ENCODE measurements around the gene KCNQ5. TPM values are rescaled to one million over a fixed set of nuclear protein-coding genes. Genes with fewer than 3 reads are reported as not detected.

Gene KCNQ5
- total RNA-seq, 1 experiment from 2014 or later, result 7.8 TPM

DNA sequence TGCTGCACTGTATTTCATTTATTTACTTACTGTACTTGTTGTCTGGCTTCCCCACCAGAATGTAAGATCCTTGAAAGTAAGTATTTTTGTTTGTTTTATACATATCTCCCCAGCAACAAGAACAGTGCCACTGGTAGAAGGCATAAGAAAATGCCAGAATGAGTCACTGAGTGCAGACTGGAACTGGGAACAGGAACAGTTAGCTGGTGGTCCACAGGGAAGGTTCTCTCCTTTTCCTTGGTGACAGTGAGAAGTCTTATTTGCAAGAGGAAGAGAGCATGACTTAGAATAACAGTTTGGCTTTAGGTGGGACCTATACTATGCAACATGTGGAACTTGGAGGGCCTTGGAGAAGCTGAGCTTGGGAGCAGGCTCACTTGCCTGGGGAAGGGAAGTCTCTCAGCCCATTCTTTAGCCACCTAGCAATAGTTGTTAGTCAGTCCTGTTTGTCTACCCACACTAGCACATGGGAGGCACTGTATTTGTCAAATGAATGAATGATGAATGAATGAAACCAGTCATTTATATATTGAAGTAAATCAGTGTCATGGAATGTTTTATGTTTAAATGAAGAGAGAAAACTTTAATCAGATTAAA is 203.5 kb downstream of the KCNQ5 start:
- no peaks in the 10 kb centered on the region for H3K27me3 ChIP-seq
- no peak overlapping the region for H3K4me3 ChIP-seq
- DNase-seq, result no peak
- H3K36me3 ChIP-seq, result no peaks in the 10 kb centered on the region; the same call in none of the 2 replicates
- H3K9me3 ChIP-seq, result no peaks in the 10 kb centered on the region; the same call in 1 of the 2 replicates

DNA sequence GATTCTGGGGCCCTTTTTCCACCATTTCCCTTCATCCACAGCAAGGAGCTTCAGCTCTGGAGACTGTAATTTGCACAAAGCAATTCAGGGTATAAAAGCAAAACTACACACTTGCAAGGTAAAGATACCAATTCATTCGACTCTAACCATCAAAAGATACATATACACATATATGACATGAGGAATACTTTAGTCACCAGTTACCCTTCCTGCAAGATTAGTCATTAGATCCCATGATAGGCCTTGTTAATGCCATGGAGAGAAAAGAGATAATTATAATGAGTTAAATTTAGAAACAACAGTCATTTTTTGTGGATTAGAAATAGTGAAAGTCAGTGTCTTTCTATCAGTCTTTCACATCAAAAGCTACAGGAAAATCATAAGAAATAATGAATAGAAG is 204.2 kb downstream of the KCNQ5 start:
- Histone ChIP-seq H3K4me3 (no peak overlapping the region), H3K9me3 (no peaks in the 10 kb centered on the region; the same call in 1 of the 2 replicates), H3K36me3 (no peaks in the 10 kb centered on the region; the same call in none of the 2 replicates), H3K27me3 (no peaks in the 10 kb centered on the region)
- DNase-seq, result no peak

DNA sequence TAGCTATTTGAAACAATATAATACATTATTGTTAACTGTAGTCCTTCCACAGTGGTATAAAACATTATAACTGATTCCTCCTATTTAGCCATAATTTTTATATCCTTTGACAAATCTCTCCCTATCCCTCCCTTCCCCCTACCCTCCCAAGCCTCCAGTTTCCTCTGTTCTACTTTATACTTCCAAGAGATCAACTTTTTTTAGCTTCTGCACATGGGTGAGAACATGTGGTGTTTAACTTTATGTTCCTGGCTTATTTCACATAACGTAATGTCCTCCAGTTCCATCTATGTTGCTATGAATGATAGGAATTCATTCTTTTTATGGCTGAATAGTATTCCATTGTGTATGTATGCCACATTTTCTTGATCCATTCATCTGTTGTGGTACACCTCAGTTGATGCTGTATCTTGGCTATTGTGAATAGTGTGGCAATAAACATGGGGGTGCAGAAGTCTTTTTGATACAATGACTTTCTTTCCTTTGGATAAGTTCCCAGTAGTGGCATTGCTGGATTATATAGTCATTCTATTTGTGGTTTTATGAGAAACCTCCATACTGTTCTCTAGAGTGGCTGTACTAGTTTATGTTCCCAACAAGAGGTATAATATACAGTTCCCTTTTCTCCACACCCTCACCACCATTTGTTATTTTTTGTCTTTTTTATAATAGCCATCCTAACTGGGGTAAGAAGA is 205.0 kb downstream of the KCNQ5 start:
- no peak for DNase-seq
- no peaks in the 10 kb centered on the region; the same call in 1 of the 2 replicates for H3K9me3 ChIP-seq
- H3K4me3 ChIP-seq, result no peak overlapping the region
- no peaks in the 10 kb centered on the region; the same call in none of the 2 replicates for H3K36me3 ChIP-seq
- no peaks in the 10 kb centered on the region for H3K27me3 ChIP-seq

DNA sequence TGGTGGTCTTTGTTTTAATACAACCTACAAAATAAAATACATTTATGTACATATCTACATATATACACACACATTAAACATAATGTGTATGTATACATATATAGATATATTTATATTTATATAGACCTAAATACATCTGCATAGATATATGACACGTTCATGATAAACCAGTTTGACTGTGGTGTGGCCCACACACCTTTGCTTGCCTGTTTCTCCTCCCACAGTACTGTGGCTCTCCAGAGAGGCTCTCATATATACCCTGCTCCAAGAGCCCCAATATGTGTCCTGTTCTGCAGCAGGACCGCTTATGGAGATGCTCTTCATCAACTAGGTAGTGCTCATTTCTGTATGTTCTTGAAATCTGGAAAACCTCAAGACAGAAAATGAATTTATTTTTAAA is 207.0 kb downstream of the KCNQ5 start:
- Histone ChIP-seq H3K36me3 (no peaks in the 10 kb centered on the region; the same call in none of the 2 replicates), H3K9me3 (no peaks in the 10 kb centered on the region; the same call in 1 of the 2 replicates), H3K4me3 (no peak overlapping the region), H3K27me3 (no peaks in the 10 kb centered on the region)
- DNase-seq, result no peak

DNA sequence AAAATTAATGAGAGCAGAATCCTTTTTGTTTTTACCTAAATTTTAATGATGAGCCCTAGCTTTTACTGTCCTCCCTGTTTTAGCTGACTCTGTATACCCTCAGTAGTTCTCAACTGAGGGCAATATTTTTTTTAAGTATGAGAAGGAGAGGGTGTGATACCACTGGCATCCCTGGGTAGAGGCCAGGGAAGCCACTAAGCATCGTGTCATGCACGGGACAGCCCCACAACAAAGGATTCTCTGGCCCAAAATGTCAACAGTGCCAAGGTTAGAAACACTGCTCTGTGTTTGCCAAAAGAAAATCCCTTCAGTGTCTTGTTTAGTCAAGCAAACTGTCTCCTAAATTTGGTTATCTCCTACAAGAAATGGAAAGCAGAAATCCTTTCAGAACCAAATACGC is 210.4 kb downstream of the KCNQ5 start:
- Histone ChIP-seq H3K4me3 (no peak overlapping the region), H3K9me3 (no peaks in the 10 kb centered on the region; the same call in 1 of the 2 replicates), H3K27me3 (no peaks in the 10 kb centered on the region), H3K36me3 (no peaks in the 10 kb centered on the region; the same call in none of the 2 replicates)
- DNase-seq, result peak; percentile 68

DNA sequence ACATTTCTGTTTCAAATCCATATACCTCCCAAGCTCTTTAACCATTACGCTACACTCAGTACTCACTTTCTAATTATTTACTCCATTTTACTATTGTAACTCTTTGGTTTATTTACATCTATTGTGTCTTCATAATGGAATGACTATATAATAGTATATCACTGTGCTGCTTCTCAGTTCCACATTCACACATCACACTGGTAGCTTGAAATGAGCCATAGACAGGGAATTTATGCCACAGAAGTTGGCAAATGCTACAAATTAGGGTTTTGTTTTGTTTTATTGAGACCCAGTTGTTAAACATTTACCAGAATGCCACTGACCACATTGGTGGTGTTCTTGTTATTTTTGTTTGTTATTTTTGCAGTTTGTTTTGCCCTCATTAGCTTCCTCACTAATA is 213.9 kb downstream of the KCNQ5 start:
- DNase-seq, result no peak
- H3K9me3 ChIP-seq, result no peaks in the 10 kb centered on the region; the same call in 1 of the 2 replicates
- no peak overlapping the region for H3K4me3 ChIP-seq
- no peaks in the 10 kb centered on the region for H3K27me3 ChIP-seq
- H3K36me3 ChIP-seq, result no peaks in the 10 kb centered on the region; the same call in 1 of the 2 replicates

DNA sequence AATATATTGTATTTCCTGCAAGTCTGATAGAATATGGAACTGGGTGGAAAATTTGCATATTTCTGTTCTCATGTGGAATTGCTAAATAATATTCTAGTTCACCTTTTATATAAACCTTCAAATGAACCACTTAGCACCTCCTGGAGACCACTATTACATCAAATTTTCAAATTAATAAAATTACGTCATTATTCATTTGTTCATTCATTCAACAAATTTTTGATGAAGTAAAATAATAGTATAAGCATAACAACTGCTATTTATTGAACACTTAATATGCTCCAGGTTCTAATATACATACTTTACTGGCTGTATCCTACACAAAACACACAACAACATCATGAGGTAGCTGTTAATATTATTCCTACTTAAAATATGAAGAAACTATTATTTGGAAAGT is 215.1 kb downstream of the KCNQ5 start:
- no peaks in the 10 kb centered on the region for H3K27me3 ChIP-seq
- H3K9me3 ChIP-seq, result no peaks in the 10 kb centered on the region
- no peak overlapping the region for H3K4me3 ChIP-seq
- DNase-seq, result no peak
- no peaks in the 10 kb centered on the region for H3K36me3 ChIP-seq

DNA sequence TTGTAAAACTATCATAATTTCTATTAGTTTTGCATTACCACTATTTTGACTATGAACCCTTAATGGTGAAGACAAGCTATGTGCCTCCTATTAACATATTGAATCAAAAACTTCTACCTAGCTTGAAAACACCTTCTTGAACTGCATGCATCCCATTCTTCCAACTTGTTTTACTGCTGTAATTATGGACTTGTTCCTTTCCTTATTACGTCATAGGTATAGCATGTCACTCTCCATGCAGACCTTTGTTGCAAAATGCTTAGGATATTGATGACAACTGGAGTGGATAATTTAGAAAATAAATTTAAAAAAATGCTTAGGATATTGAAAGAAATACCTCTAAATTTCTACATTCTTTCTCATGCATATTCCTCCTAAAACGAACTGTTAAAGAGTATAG is 219.3 kb downstream of the KCNQ5 start:
- Histone ChIP-seq H3K27me3 (no peaks in the 10 kb centered on the region), H3K36me3 (no peaks in the 10 kb centered on the region), H3K9me3 (no peaks in the 10 kb centered on the region), H3K4me3 (no peak overlapping the region)
- DNase-seq, result no peak

DNA sequence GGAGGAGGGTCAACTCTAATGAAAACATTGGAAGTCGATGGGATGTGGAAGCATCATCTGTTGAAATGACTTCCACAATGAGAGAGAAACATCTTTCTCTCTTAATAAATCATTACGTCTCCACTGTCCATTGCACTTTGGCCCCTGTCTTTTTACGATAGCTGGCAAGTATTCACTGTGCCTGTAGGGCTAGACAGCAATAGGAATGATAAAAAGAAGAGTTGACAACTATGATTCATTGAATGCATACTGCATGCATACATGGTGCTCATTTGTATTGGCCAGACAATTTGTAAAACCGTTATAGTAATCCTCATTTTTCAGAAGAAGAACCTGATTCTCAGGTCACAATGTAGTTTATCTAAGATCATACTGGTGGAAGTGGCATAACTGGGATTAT is 220.3 kb downstream of the KCNQ5 start:
- Histone ChIP-seq H3K4me3 (no peak overlapping the region), H3K27me3 (no peaks in the 10 kb centered on the region), H3K36me3 (no peaks in the 10 kb centered on the region), H3K9me3 (no peaks in the 10 kb centered on the region)
- no peak for DNase-seq

DNA sequence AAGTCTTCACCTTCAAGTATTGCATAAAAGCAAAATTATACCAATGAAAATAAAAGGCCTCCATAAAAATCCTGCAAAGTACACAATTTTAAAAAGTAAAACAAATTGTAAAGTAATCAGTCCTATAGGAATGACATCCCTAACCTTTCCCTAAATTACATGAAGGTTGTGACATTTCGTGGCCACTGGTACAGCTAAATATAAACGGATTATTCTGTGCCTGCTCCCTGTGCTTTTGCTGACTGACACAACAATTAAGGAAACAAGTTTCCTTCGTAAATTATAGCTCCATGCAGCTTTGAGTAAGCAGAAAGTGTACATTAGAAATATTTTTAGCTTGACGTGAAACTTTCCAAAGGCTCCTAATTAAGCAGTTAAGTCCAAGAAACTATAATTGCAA is 222.8 kb downstream of the KCNQ5 start:
- no peaks in the 10 kb centered on the region for H3K9me3 ChIP-seq
- H3K27me3 ChIP-seq, result no peaks in the 10 kb centered on the region
- DNase-seq, result no peak

DNA sequence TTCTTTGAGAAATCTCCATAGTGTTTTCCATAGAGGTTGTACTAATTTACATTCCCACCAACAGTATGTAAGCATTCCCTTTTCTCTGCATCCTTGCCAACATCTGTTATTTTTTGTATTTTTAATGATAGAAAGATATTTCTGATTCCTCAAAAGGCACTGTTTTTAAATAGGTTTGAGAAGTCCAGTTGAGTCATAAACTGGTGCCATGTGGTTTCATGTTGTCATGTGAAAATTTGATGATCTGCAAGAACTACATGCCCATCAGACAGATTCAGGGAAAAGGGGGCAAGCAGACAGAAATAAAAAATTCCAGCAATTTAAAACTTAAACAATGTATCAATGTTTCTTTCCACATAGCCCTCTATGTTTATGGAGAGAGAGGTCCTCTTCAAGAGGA is 227.5 kb downstream of the KCNQ5 start:
- H3K9me3 ChIP-seq, result no peaks in the 10 kb centered on the region; the same call in 1 of the 2 replicates
- no peak for DNase-seq
- no peaks in the 10 kb centered on the region for H3K27me3 ChIP-seq
- no peak overlapping the region for H3K4me3 ChIP-seq
- no peaks in the 10 kb centered on the region for H3K36me3 ChIP-seq

More for the DNA sequence above, 222.8 kb downstream of the KCNQ5 start:
- Histone ChIP-seq H3K36me3 (no peaks in the 10 kb centered on the region), H3K4me3 (no peak overlapping the region)

DNA sequence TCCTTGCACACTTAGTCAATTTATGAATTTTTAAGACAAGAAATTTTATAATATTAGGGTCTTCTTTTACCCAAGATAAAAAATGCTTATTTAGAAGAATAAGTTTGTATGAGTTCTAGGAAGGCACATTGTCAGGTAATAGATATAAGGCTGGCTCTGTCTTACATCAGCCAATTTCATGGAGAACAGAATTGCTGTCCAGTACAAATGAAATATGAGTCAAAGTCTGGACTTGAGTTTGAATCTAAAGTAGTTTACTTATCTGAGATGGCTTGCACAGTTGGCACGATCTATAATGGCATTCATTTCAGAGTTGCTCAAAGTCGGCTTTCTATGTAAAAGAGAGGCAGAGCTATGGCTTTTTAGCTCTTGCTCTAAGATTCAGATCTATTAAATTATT is 228.2 kb downstream of the KCNQ5 start:
- no peak for DNase-seq
- Histone ChIP-seq H3K4me3 (no peak overlapping the region), H3K9me3 (no peaks in the 10 kb centered on the region; the same call in 1 of the 2 replicates), H3K36me3 (no peaks in the 10 kb centered on the region), H3K27me3 (no peaks in the 10 kb centered on the region)

DNA sequence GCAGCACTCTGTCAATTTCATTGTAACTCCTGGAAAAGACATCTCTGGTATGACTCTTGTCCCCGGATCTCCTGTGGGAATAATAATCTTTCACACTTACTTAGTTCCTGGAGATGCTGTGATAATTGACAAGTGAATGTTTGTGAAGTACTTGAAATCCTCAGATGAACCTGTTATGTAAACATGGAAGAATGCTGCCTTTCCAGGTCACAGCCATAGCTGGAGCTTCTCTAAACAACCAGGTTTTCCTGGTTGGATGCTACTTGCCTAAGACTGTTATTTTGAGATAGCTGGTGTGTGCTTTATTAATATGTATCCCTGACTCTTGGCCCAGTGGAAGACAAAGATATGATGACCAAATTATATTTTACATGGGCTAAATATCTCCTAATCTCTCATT is 228.6 kb downstream of the KCNQ5 start:
- no peaks in the 10 kb centered on the region; the same call in 1 of the 2 replicates for H3K9me3 ChIP-seq
- no peaks in the 10 kb centered on the region for H3K27me3 ChIP-seq
- DNase-seq, result no peak
- H3K36me3 ChIP-seq, result no peaks in the 10 kb centered on the region
- no peak overlapping the region for H3K4me3 ChIP-seq

DNA sequence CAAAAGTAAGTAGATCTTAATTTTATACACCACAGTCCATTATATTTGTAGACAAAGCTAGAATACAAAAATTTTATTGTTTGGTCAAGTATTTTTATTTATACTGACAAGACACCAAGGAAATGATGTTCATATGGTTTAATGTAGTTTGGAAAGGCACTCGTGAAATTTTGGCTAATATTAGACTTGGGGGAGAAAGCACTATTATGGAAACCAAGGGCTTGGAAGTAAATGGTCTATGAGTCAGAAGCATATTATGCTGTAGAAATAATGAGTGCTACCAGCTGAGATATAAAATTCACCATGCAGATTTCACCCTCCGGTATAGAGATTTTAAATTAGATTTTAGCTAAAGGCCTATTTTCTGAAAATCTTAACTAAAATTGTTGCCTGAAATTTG is 233.6 kb downstream of the KCNQ5 start:
- DNase-seq, result no peak
- Histone ChIP-seq H3K9me3 (no peaks in the 10 kb centered on the region; the same call in 1 of the 2 replicates), H3K36me3 (no peaks in the 10 kb centered on the region), H3K4me3 (no peak overlapping the region), H3K27me3 (no peaks in the 10 kb centered on the region)

DNA sequence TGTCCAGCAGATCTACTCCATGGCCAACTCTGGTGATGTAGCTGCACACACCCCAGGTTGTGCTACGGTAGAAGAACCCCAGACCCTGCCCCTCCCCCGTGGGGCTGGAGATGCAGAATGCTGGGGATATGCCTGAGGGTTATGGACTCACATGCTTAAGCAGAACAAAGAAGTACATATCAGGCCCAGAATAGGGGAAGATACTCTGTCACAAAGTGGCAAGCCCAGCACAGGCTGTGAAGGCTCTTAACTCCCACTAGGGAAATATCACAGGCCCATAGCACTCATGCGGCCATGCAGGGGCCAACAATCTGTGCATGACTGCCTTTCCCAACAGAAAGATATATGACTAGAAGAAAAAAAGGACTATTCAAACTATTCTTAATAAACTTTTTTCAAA is 234.9 kb downstream of the KCNQ5 start:
- H3K9me3 ChIP-seq, result no peaks in the 10 kb centered on the region; the same call in 1 of the 2 replicates
- no peak overlapping the region for H3K4me3 ChIP-seq
- no peaks in the 10 kb centered on the region for H3K36me3 ChIP-seq

DNA sequence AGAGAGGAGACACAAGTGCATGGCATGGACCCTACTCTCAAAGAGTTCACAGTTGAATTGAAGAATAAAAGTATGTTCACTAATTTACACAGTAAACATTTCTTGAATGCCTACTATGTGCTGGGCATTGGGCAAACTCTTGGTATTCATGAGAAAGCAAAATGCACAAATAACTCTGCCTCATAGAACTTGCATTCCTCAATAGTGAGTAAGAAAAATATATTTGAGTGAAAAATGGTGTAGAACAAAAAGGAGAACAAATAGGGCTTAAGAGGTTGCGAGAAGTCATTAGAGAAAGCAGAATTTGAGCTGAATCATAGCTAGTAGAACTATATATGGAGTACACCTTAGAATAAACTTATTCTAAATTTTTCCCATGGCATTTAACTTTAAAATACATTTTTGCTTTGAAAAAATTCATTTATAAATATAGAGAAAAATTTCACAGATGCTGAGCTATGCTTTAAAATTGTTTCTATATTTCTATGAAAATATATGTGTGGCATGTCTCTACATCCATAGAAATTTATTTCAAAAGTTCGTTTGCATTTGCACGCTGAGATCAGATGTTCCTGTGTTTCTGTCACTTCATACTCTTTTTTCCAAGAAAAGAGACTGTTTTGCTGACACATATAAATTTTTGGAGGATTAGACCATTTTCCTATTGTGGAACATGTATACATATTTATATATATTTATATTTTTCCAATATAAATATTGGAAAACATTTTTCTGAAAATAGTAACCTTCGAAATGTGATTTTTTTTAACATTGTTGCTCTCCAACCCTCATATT is 236.1 kb downstream of the KCNQ5 start:
- DNase-seq, result no peak
- Histone ChIP-seq H3K27me3 (no peaks in the 10 kb centered on the region), H3K4me3 (no peak overlapping the region), H3K36me3 (no peaks in the 10 kb centered on the region), H3K9me3 (no peaks in the 10 kb centered on the region)

More for the DNA sequence above, 234.9 kb downstream of the KCNQ5 start:
- no peak for DNase-seq
- H3K27me3 ChIP-seq, result no peaks in the 10 kb centered on the region

DNA sequence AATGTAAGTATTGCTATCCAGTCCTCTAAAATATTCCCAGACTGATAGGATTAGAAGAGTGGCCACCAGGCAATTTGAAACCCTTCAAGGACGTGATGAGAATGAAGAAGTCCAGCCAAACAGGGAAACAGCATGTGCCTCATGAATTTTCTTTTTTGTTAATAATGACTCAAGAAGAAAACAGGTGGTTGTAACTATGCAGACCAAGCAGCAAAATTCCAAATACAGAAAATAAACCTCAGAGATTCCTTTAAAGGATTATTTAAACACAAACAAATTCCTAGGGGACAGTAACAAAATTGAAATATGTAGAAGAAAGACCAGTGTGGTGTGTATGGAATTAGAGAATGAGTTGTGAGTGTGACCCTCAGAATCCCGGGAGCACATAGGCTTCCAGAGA is 239.2 kb downstream of the KCNQ5 start:
- no peaks in the 10 kb centered on the region for H3K9me3 ChIP-seq
- no peak for DNase-seq
- no peaks in the 10 kb centered on the region for H3K27me3 ChIP-seq
- H3K4me3 ChIP-seq, result no peak overlapping the region
- H3K36me3 ChIP-seq, result no peaks in the 10 kb centered on the region
